HG02623 (cell line): ENCODE results near the gene CACNA1E.

Experiments
- ATAC-seq: cut with Tn5 transposase; IDR thresholded peaks from one replicate; pipeline ENCODE4 v1.9.1; 2021; ENCODE audit warnings: moderate library complexity; ENCODE audit not compliant: unreplicated experiment

CACNA1E gene

DNA sequence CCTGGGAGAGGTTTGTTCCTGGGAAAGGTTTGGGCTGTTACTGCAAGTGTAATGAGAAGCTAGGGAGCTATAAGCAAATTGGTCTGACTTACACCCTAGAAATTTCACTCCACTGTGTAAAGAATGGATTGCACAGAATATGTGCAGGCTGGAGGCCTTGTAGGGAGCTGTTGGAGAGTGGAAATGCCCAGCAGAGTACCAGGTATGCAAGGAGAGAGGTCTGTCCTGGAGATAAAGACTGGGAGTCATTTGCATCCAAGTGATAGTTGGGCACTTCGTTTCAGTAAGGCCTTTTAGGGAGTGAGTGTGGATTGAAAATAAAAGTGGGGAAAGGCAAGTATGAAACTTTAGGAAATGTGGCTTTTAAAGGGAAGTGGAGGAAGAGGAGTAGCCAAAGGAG is 75.8 kb downstream of the CACNA1E start:
- ATAC-seq, result no peak

DNA sequence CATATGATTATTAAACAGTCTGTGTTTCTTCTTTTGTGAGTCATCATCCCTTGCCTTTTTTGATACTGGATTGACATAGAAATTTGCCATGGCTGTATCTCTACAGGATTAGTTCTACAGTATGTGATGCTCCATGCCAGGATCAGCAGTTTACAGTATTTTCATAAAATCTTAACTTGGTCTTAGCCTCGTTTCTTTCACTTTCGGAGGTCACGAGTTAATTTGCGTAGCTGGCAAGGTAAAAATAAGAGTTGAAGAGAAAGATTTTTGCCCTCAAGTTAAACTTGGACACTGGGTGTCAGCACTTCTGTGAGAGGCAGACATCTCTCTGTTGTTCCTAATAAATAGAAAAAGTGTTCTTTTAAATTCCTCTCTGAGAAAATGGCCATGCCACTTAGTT is 79.1 kb downstream of the CACNA1E start:
- no peak for ATAC-seq

DNA sequence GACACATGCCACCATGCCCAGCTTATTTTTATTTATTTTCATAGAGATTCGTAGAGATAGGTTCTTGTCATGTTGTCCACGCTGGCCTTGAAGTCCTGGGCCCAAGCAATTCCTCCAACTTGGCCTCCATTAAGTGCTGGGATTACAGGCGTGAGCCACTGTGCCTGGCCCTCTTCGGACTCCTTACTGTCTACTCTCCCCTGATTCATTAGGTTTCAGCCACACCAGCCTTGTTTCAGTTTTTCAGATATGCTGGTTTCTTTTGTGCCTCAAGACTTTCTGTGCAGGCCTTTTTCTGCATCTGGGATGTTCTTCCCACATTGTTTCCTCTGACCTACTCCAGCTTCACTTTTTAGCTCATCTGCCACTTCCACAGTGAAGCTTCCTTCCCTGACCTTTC is 85.4 kb downstream of the CACNA1E start:
- no peak for ATAC-seq

GRCh38 chr1:181577475-181577874 is 94.2 kb downstream of the CACNA1E start:
- ATAC-seq, result no peak

GRCh38 chr1:181583598-181583997 is 100.3 kb downstream of the CACNA1E start:
- ATAC-seq, result no peak

DNA sequence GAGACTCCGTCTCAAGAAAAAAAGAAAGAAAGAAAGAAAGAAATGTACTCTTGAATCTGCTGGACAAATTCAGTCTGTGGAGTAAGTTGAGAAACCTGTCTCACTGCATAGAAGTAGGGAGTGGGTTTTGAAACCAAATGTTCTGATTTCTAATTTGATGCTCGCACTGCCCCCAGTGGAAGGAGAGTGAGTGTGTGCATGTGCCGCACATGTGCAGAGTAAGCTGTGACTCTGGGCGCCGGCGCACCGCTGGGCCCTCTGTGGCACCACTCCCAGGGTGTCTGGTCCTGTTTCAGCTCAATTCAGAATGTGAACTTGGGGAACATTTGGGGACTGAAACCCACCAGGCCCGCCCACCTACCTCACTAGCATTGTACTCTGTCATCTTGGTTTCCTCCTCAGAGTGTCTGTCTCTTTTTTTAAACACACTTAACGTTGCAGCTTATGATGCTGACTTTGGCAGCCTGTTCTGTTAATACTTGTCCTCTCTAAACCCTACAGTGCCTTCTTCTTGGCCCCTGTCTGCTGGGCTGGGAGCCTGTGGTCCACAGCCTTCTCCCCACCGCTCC is 104.6 kb downstream of the CACNA1E start:
- ATAC-seq, result no peak

- ATAC-seq, result no peak
Observed at GRCh38 chr1:181588631-181589030, 105.3 kb downstream of the CACNA1E start.

- ATAC-seq, result no peak
Observed at GRCh38 chr1:181592255-181592859, 109.0 kb downstream of the CACNA1E start.

DNA sequence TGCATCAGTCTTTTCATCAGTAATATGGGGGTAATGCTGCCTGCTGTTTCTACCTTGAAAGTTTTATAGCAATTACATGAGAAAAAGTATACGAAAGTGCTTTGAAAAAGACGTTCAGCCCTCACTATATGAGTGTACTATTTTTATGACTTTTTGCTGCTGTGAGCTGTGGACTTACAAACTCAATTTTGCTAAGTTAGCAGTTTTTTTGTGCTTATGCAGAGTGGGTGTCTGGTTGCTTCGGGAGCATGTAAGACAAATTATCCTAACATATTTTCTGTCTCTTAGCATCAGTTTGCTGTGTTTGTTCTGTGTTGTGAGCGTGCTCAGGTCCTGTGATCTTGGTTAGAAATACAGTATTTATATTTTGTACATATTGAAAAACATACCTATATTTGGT is 109.7 kb downstream of the CACNA1E start:
- ATAC-seq, result no peak

- ATAC-seq, result no peak
Observed at GRCh38 chr1:181594553-181594952, 111.2 kb downstream of the CACNA1E start.

GRCh38 chr1:181595234-181595633 is 111.9 kb downstream of the CACNA1E start:
- ATAC-seq, result no peak

- ATAC-seq, result no peak
Observed at GRCh38 chr1:181601186-181601950, 118.1 kb downstream of the CACNA1E start.

DNA sequence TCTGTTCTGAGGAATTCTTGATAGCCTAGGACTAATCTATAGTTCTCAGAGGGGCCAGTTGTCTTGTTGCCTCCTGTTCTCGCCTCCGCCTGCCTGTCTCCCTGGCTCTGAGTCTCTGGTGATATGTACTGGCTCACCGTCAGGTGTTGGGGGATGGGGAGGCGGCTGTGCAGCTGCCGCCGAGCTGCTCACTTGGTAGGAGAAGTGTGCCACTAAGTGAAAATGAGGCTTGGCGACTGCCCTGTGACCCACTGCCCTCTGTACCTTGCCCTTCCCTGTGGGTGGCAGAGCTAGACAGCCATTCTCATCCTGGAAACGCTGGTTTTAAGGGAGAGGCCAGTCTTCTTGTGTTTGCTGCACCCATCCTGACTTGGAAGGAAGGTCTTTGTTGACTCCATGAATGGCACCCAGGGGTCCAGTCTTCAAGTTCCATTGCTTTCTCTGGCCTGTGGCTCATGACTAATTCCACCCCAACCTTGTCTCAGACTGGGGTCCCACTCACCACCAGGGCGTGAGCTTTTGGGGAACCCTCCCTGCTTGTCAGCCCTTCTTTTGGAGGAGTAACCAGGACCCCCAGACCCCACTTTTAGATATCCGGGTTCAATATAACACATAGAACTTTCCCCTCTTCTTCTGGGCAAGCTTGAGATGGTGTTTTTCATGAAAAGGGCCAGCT is 120.6 kb downstream of the CACNA1E start:
- no peak for ATAC-seq

GRCh38 chr1:181604482-181605249 is 121.3 kb downstream of the CACNA1E start:
- no peak for ATAC-seq

DNA sequence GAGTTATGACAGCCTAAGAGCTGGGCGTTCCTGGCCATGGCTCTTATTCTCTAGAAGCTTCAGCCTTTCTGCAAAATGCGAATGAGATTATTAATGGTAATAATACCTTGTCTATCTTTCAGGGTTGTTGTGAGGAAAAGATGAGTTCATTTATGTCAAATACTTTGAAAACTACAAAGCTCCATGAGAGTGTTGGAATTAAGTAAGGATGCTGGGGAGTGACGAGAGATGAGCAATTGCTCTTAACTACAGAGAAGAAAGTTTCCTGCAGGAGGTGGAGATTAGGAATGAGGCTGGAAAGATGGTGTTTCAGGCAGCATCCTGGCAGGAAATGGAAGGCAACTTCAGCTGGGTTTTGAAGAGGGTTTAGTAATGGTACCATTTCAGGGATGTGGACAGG is 124.2 kb downstream of the CACNA1E start:
- ATAC-seq, result no peak

DNA sequence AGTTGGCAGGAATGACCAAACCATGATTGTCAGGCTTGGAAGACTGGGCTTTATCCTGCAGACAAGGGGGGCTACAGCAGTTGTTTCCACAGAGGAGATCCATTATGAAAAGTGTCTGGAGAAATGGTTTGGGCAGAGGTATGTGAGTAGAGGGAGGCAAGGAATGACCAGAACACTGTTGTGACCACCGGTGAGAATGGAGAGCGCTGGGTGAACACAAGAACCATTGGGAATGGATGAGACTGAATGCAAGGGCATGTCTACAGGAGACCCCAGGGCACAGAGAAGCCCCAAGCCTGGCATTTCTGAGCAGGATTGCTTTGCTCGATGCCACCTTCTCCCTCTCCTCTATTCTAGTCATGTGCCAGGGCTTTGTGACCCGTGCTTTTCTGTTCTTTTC is 125.1 kb downstream of the CACNA1E start:
- ATAC-seq, result no peak

GRCh38 chr1:181608948-181609347 is 125.6 kb downstream of the CACNA1E start:
- ATAC-seq, result no peak

- no peak for ATAC-seq
Observed at GRCh38 chr1:181612100-181612499, 128.8 kb downstream of the CACNA1E start.

- no peak for ATAC-seq
Observed at GRCh38 chr1:181618559-181618958, 135.2 kb downstream of the CACNA1E start.

- ATAC-seq, result no peak
Observed at GRCh38 chr1:181620183-181620582, 136.9 kb downstream of the CACNA1E start.

GRCh38 chr1:181623850-181624249 is 140.5 kb downstream of the CACNA1E start:
- ATAC-seq, result no peak
